Mesothelial cell of epicardium (in vitro differentiated cells): ENCODE data around the gene HIRIP3. TPM values are rescaled to one million over a fixed set of nuclear protein-coding genes. Genes with fewer than 3 reads are reported as not detected.

Source experiments
- DNase-seq, 2 experiments: peaks; one replicate each; pipeline ENCODE4 v3.0.0; 2021; ENCODE audit warnings: low spot score in 2 of 2; ENCODE audit not compliant: unreplicated experiment in 2 of 2
- H3K27ac Mint-ChIP-seq: 2 replicates; pipeline ENCODE4 v1.8.0; 2021; ENCODE audit warnings: mixed read lengths
- H3K27me3 Mint-ChIP-seq: 2 replicates; pipeline ENCODE4 v1.8.0; 2021; ENCODE audit warnings: low read depth, mixed read lengths
- H3K36me3 Mint-ChIP-seq: 2 replicates; pipeline ENCODE4 v1.8.0; 2021; ENCODE audit warnings: mixed read lengths
- H3K4me1 Mint-ChIP-seq: 2 replicates; pipeline ENCODE4 v1.8.0; 2021; ENCODE audit warnings: mixed read lengths
- H3K4me3 Mint-ChIP-seq: 2 replicates; pipeline ENCODE4 v1.8.0; 2021; ENCODE audit warnings: mild to moderate bottlenecking, moderate library complexity, mixed read lengths
- H3K9me3 Mint-ChIP-seq: 2 replicates; pipeline ENCODE4 v1.8.0; 2021; ENCODE audit warnings: mixed read lengths
- CTCF ChIP-seq: fragments of 200-600 bp; sonication (generic); IDR thresholded peaks from one replicate; pipeline ENCODE4 v1.5.0; 2021; ENCODE audit warnings: antibody characterized with exemption; ENCODE audit not compliant: unreplicated experiment
- total RNA-seq: library from RNA; stranded (reverse); gene quantifications from 3 replicates; pipeline ENCODE4 v1.2.1, GENCODE V29; 2021

Gene HIRIP3
- total RNA-seq, 1 donor from 2014 or later, result 9.7 TPM

DNA sequence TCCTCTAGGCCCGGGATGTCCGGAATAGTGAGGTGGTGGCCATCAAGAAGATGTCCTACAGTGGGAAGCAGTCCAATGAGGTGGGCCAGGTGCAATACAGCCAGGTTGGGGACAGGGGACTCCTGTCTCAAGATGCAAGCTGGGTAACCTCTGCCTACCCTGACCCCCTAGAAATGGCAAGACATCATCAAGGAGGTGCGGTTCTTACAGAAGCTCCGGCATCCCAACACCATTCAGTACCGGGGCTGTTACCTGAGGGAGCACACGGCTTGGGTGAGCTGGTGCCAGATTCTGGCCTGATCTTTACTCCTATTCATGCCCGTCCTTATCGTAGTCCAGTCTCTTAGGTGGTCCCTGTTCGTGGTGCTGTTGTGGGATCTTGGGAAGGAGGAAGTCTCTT is 17.3 kb downstream of the HIRIP3 start:
- Mint-ChIP-seq H3K27ac (no peak overlapping the region), H3K4me1 (peaks cover 29% of the 10 kb centered on the region), H3K36me3 (peaks cover 34% of the 10 kb centered on the region), H3K4me3 (no peak overlapping the region), H3K9me3 (peaks cover 3% of the 10 kb centered on the region), H3K27me3 (no peaks in the 10 kb centered on the region)
- no peak for DNase-seq
- TF ChIP-seq CTCF, result no peak

DNA sequence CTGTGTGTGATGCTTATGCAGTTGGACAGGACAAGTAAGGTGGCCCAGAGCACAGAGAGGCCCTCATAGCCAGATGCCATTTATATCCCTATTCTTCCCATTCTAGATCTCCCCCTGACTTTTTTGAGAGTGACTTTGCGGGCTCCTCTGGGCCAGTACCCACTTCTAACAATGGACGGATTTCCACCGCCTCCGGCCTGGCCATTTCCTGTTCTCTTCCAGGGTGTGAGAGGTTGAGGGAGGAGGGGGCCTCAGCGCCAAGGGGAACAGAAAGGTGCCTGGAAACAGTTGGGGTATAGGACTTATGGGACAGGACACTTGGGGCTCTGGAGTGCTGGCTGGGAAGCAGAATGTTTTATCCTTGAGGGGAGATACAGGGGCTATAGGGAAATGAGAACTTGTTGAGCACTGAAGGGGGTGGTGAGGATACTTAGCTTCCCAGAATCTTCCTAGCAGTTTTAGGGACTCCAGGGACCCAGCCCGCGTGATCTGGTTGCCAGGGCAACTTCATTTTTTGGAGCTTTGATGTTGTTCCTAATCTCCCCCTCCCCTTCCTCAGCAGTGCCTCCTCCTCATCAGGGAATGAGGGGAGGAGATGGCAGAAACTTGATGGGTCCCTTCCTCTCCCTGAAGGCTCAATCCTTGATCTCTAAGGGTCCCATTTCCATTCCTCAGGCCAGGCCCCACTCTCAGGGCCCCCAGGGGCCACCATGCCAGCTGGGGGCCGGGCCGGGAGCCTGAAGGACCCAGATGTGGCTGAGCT is 18.2 kb downstream of the HIRIP3 start:
- peaks cover 29% of the 10 kb centered on the region for H3K4me1 Mint-ChIP-seq
- no peak for DNase-seq
- peaks cover 33% of the 10 kb centered on the region for H3K36me3 Mint-ChIP-seq
- TF ChIP-seq CTCF, result no peak
- H3K27ac Mint-ChIP-seq, result peak overlapping the region; percentile 61
- H3K9me3 Mint-ChIP-seq, result peaks cover 4% of the 10 kb centered on the region
- H3K27me3 Mint-ChIP-seq, result no peaks in the 10 kb centered on the region
- no peak overlapping the region for H3K4me3 Mint-ChIP-seq

DNA sequence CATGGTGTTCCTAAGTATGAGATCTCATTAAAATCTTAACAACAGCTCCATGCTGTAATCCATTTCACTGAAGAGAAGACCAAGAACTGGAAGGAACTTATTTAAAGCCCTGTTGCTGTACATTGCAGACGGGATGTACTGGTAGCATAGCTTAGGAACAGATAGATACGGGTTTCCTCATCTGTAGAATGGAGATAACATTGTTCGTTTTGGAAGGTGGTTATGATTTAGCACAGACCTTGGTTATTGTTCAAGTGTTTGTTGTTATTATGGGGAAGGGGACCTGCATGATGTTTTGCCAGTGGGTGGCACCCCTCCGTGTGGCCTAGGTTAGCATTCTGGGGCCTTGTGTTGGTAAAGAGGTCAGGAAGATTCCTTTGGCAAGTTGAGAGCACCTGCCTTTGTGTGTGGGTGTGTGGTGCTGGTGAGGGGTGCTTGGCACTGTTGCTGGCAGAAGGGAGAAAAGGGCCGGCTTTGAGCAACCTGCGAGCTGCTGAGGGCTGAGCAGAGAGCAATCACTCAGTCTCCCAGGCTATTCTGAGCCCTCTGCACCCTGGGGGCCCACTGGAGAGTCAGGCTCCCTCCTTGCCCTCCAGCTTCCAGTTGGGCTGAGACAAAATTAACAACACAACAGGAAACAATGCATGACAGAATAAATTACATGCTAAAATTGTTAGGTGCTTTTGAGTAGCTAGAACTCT is 19.5 kb downstream of the HIRIP3 start:
- Mint-ChIP-seq H3K9me3 (peaks cover 4% of the 10 kb centered on the region), H3K27me3 (no peaks in the 10 kb centered on the region), H3K27ac (peak overlapping the region; percentile 9), H3K36me3 (peaks cover 39% of the 10 kb centered on the region), H3K4me3 (peak overlapping the region; percentile 95), H3K4me1 (peaks cover 29% of the 10 kb centered on the region)
- no peak for TF ChIP-seq CTCF
- no peak for DNase-seq

DNA sequence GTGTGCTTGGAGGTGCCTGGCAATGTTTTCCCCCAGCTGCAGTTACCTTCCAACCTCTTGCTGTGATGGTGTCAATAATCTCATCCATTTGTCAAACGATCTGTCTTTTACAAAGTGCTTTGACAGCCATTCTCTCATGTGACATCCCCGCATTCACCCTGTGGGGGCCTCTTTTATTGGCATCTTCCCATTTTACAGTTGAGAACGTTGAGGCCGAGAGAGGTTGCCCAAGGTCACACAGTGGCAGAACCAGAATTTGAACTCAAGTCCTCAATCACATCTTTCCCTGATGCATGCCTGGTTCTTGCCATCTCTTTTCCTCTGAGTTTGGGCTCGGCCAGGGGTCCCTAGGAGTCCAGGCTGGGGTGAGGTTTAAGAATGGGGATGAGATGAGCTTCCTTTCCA is 20.3 kb downstream of the HIRIP3 start:
- no peaks in the 10 kb centered on the region for H3K27me3 Mint-ChIP-seq
- peak overlapping the region; percentile 95 for H3K4me3 Mint-ChIP-seq
- TF ChIP-seq CTCF, result no peak
- no peak for DNase-seq
- peaks cover 4% of the 10 kb centered on the region for H3K9me3 Mint-ChIP-seq
- peaks cover 35% of the 10 kb centered on the region for H3K36me3 Mint-ChIP-seq
- peak overlapping the region; percentile 9 for H3K27ac Mint-ChIP-seq
- H3K4me1 Mint-ChIP-seq, result peaks cover 29% of the 10 kb centered on the region

- Mint-ChIP-seq H3K36me3 (peaks cover 34% of the 10 kb centered on the region), H3K4me3 (peak overlapping the region; percentile 95), H3K27ac (peak overlapping the region; percentile 91), H3K4me1 (peaks cover 29% of the 10 kb centered on the region), H3K9me3 (peaks cover 4% of the 10 kb centered on the region), H3K27me3 (no peaks in the 10 kb centered on the region)
- TF ChIP-seq CTCF, result no peak
- no peak for DNase-seq
Measured at GRCh38 chr16:29974291-29975133, 20.9 kb downstream of the HIRIP3 start.
